Measurements from ENCODE around the gene SGMS1.
A peak's percentile ranks its signal among the peaks of the same experiment; 100 is the strongest.

SGMS1 gene

GRCh38 chr10:50325449-50326171 is 298.1 kb downstream of the SGMS1 start:
- no peak overlapping the region for H3K4me3 ChIP-seq (replicated peaks; ENCODE audit: low read depth, low read length)
- TF ChIP-seq CTCF (IDR thresholded peaks at IDR 0.05; ENCODE audit: low read depth, low read length, missing control alignments): no peak
- DNase-seq (ENCODE audit: extremely low read depth, low read depth): peak; percentile 92

GRCh38 chr10:50324680-50325393 is 298.9 kb downstream of the SGMS1 start:
- no peak for TF ChIP-seq CTCF (IDR thresholded peaks at IDR 0.05; ENCODE audit: low read depth, low read length, missing control alignments)
- H3K4me3 ChIP-seq (replicated peaks; ENCODE audit: low read depth, low read length): no peak overlapping the region
- DNase-seq (ENCODE audit: extremely low read depth, low read depth): no peak

GRCh38 chr10:50324046-50324445 is 299.7 kb downstream of the SGMS1 start:
- no peak for TF ChIP-seq CTCF (IDR thresholded peaks at IDR 0.05; ENCODE audit: low read depth, low read length, missing control alignments)
- DNase-seq (ENCODE audit: extremely low read depth, low read depth): no peak
- H3K4me3 ChIP-seq (replicated peaks; ENCODE audit: low read depth, low read length): no peak overlapping the region

- DNase-seq (ENCODE audit: extremely low read depth, low read depth): peak; percentile 41
Measured at GRCh38 chr10:50322077-50322476, 301.7 kb downstream of the SGMS1 start.

GRCh38 chr10:50318129-50318528 is 305.6 kb downstream of the SGMS1 start:
- DNase-seq (ENCODE audit: extremely low read depth, low read depth): no peak
- H3K4me3 ChIP-seq (replicated peaks; ENCODE audit: low read depth, low read length): no peak overlapping the region
- TF ChIP-seq CTCF (IDR thresholded peaks at IDR 0.05; ENCODE audit: low read depth, low read length, missing control alignments): no peak

More at GRCh38 chr10:50322077-50322476, 301.7 kb downstream of the SGMS1 start:
- TF ChIP-seq CTCF (IDR thresholded peaks at IDR 0.05; ENCODE audit: low read depth, low read length, missing control alignments): no peak
- H3K4me3 ChIP-seq (replicated peaks; ENCODE audit: low read depth, low read length): no peak overlapping the region

- no peak for TF ChIP-seq CTCF (IDR thresholded peaks at IDR 0.05; ENCODE audit: low read depth, low read length, missing control alignments)
- H3K4me3 ChIP-seq (replicated peaks; ENCODE audit: low read depth, low read length): no peak overlapping the region
- no peak for DNase-seq (ENCODE audit: extremely low read depth, low read depth)
Measured at GRCh38 chr10:50316695-50317648, 306.8 kb downstream of the SGMS1 start.

Measured in HFF-Myc (cell line).